ENCODE measurements around the gene MOCS1.

Gene MOCS1

GRCh38 chr6:39865011-39865888 lies 69.0 kb downstream of the MOCS1 start:
- DNase-seq = peak; percentile 36

DNA sequence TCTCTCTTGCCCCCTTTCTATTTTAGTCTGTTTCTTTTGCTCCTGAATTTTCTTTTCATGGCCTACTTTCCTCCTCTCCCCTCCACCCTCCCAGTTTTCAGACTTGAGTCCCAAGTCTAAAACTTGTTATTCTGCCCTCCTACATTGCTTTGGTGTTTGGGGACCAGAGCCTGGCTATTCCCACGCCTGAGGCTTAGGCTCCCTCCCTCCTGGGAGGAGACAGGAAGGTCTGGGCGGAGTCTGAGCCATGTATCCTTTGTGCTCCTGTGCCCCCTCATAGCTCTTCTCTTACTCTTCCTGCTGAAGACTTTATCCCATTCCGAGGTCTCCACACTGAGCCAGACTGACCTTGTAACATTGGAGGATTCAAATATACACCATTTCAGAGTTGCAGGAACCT lies 72.6 kb downstream of the MOCS1 start:
- no peak for DNase-seq

GRCh38 chr6:39859025-39859424 lies 75.2 kb downstream of the MOCS1 start:
- no peak for DNase-seq

- no peak for DNase-seq
Measured at GRCh38 chr6:39855356-39855995, 78.8 kb downstream of the MOCS1 start.
